IMR-90 (cell line): ENCODE data around the gene CTSV. TPM values are rescaled to one million over a fixed set of nuclear protein-coding genes. Genes with fewer than 3 reads are reported as not detected.
A peak's percentile ranks its signal among the peaks of the same experiment; 100 is the strongest.
"Not testable (repeated sequence)": the region's sequence is repeated elsewhere in the genome, so short reads cannot be mapped to it uniquely, and the experiment has no call there.

Experiments
- ATAC-seq: fragments of 200-7000 bp; cut with Tn5 transposase; 2 replicates; pipeline ENCODE4 v1.9.1; 2020; ENCODE audit warnings: low read depth, mild to moderate bottlenecking, moderate library complexity
- BruUV-seq: library from RNA; stranded (reverse); fragments of 400-500 nt; replicated peaks from 2 replicates; lab custom pipeline; 2021; lab: Mats Ljungman, UMichigan
- CTCF ChIA-PET: fragments of 300-600 bp; formaldehyde crosslinking; extraction: SDS; loops from one replicate; lab custom pipeline; 2021; ENCODE audit warnings: antibody characterized with exemption; lab: Yijun Ruan, JAX
- POLR2A ChIA-PET: fragments of 300-600 bp; sonication (Branson Sonifier 250); formaldehyde crosslinking; loops from one replicate; lab custom pipeline; 2022; ENCODE audit warnings: antibody characterized with exemption; ENCODE audit not compliant: unreplicated experiment; lab: Charles Lee
- DNase-seq: peaks from one replicate; pipeline ENCODE4 v3.0.0; 2013
- H2AFZ ChIP-seq: replicated peaks from 2 replicates; pipeline ENCODE3; 2013; ENCODE audit warnings: low read length, mild to moderate bottlenecking; ENCODE audit not compliant: poor library complexity
- H2AK5ac ChIP-seq: 2 replicates; pipeline ENCODE4 v1.6.1; 2013; ENCODE audit warnings: low read depth, low read length, inconsistent platforms
- H2AK9ac ChIP-seq: replicated peaks from 2 replicates; pipeline ENCODE3; 2013; ENCODE audit warnings: mild to moderate bottlenecking, low read depth, low read length, moderate library complexity; ENCODE audit not compliant: poor library complexity
- H2BK120ac ChIP-seq: 2 replicates; pipeline ENCODE4 v1.6.1; 2013; ENCODE audit warnings: low read depth, low read length, inconsistent platforms
- H2BK15ac ChIP-seq: 3 replicates; pipeline ENCODE4 v1.6.1; 2013; ENCODE audit warnings: low read depth, low read length, inconsistent platforms
- H2BK20ac ChIP-seq: 2 replicates; pipeline ENCODE4 v1.6.1; 2013; ENCODE audit warnings: low read depth, mild to moderate bottlenecking, inconsistent platforms, low read length, moderate library complexity
- H2BK5ac ChIP-seq: 2 replicates; pipeline ENCODE4 v1.6.1; 2013; ENCODE audit warnings: mild to moderate bottlenecking, low read depth, low read length, inconsistent platforms; ENCODE audit not compliant: poor library complexity, severe bottlenecking
- H3K14ac ChIP-seq: replicated peaks from 2 replicates; pipeline ENCODE4 v1.6.1; 2013; ENCODE audit warnings: low read depth, low read length, inconsistent platforms
- H3K18ac ChIP-seq: 2 replicates; pipeline ENCODE4 v1.6.1; 2013; ENCODE audit warnings: low read depth, low read length, control low read depth
- H3K23ac ChIP-seq: 2 replicates; pipeline ENCODE4 v1.6.1; 2013; ENCODE audit warnings: low read depth, low read length, inconsistent platforms
- H3K27ac ChIP-seq: 2 replicates; pipeline ENCODE4 v1.5.1; 2013; ENCODE audit warnings: mild to moderate bottlenecking, control low read depth, low read length; ENCODE audit not compliant: insufficient read depth
- H3K27me3 ChIP-seq: 2 replicates; pipeline ENCODE4 v1.6.1; 2013; ENCODE audit warnings: low read length; ENCODE audit not compliant: control insufficient read depth, insufficient read depth
- H3K36me3 ChIP-seq: 2 replicates; pipeline ENCODE4 v1.6.1; 2013; ENCODE audit warnings: low read length, mixed read lengths; ENCODE audit not compliant: control insufficient read depth, insufficient read depth
- H3K4ac ChIP-seq: 2 replicates; pipeline ENCODE4 v1.6.1; 2013; ENCODE audit warnings: low read depth, low read length, inconsistent platforms
- H3K4me1 ChIP-seq: 2 replicates; pipeline ENCODE4 v1.6.1; 2013; ENCODE audit warnings: low read length, mixed read lengths; ENCODE audit not compliant: control insufficient read depth, insufficient read depth
- H3K4me2 ChIP-seq: 2 replicates; pipeline ENCODE4 v1.6.1; 2013; ENCODE audit warnings: low read depth, mild to moderate bottlenecking, control low read depth, low read length, moderate library complexity
- H3K4me3 ChIP-seq: 2 replicates; pipeline ENCODE4 v1.5.1; 2013; ENCODE audit warnings: low read depth, mild to moderate bottlenecking, control low read depth, low read length, moderate library complexity; ENCODE audit not compliant: insufficient read depth
- H3K56ac ChIP-seq: 2 replicates; pipeline ENCODE4 v1.6.1; 2013; ENCODE audit warnings: low read length, inconsistent platforms; ENCODE audit not compliant: insufficient read depth; ENCODE audit errors: extremely low read depth
- H3K79me1 ChIP-seq, 2 experiments: 2 replicates each; pipeline ENCODE4 v1.6.1; 2013; ENCODE audit warnings: low read length in 2 of 2, inconsistent platforms in 1 of 2, low read depth in 1 of 2
- H3K9ac ChIP-seq: 2 replicates; pipeline ENCODE4 v1.6.1; 2013; ENCODE audit warnings: low read depth, low read length, control low read depth
- H3K9me1 ChIP-seq: 2 replicates; pipeline ENCODE4 v1.6.1; 2013; ENCODE audit warnings: low read length, inconsistent platforms; ENCODE audit not compliant: insufficient read depth
- H3K9me3 ChIP-seq: 2 replicates; pipeline ENCODE4 v1.6.1; 2013; ENCODE audit warnings: low read length; ENCODE audit not compliant: control insufficient read depth, insufficient read depth
- H4K20me1 ChIP-seq: 2 replicates; pipeline ENCODE4 v1.6.1; 2013; ENCODE audit warnings: low read length, inconsistent platforms; ENCODE audit not compliant: insufficient read depth
- H4K5ac ChIP-seq: 2 replicates; pipeline ENCODE4 v1.6.1; 2013; ENCODE audit warnings: mild to moderate bottlenecking, low read depth, low read length, control low read depth
- H4K8ac ChIP-seq, 2 experiments: 2 replicates each; pipeline ENCODE4 v1.6.1; 2013; ENCODE audit warnings: low read depth in 2 of 2, low read length in 2 of 2, control low read depth in 1 of 2, inconsistent platforms in 1 of 2
- H4K91ac ChIP-seq: 2 replicates; pipeline ENCODE4 v1.6.1; 2013; ENCODE audit warnings: low read depth, low read length, inconsistent platforms; ENCODE audit not compliant: insufficient read depth
- MAFK ChIP-seq: IDR thresholded peaks from 2 replicates; pipeline ENCODE4 v1.6.1; 2012; ENCODE audit warnings: low read depth, low read length, improper control_type of control experiment
- WGBS, 2 experiments: methylation state at CpG; one replicate each; pipeline versions ENCODE4 v1.1.5 to v1.1.7; 2013; ENCODE audit warnings: missing lambda C conversion rate in 2 of 2; ENCODE audit not compliant: insufficient read length in 1 of 2; ENCODE audit errors: extremely low coverage in 2 of 2; 5-methylcytosine and 5-hydroxymethylcytosine counted together
- dilution Hi-C: fragments of 300-500 bp; cut with HindIII; formaldehyde crosslinking; loops from one replicate; pipeline ENCODE4 v1.14.3; 2018; ENCODE audit warnings: low sequenced_read_pairs; ENCODE audit not compliant: unreplicated experiment
- in situ Hi-C: fragments of 300-500 bp; cut with MboI; formaldehyde crosslinking; loops from 3 replicates; pipeline ENCODE4 v1.14.3; 2019; ENCODE audit warnings: low sequenced_read_pairs, inconsistent platforms, mixed read lengths
- intact Hi-C: fragments of 100-400 bp; cut with micrococcal nuclease; formaldehyde crosslinking; loops from 2 replicates; pipeline ENCODE4 v1.10.0; 2022
- polyA plus RNA-seq, 3 experiments: library from polyadenylated mRNA; depleted of rRNA; stranded (reverse); fragments of >200 nt; gene quantifications; 2 replicates each; pipeline ENCODE4 v1.2.3, GENCODE V29; 2012; ENCODE audit warnings: low replicate concordance in 1 of 3
- total RNA-seq: library from RNA; depleted of rRNA; stranded (reverse); fragments of >200 nt; gene quantifications from 2 replicates; pipeline ENCODE4 v1.2.3, GENCODE V29; 2012

CTSV gene
- total and polyA plus RNA-seq, 2 of the 4 experiments (the other 2 are of a cell fraction): 0.54 to 0.75 TPM

DNA sequence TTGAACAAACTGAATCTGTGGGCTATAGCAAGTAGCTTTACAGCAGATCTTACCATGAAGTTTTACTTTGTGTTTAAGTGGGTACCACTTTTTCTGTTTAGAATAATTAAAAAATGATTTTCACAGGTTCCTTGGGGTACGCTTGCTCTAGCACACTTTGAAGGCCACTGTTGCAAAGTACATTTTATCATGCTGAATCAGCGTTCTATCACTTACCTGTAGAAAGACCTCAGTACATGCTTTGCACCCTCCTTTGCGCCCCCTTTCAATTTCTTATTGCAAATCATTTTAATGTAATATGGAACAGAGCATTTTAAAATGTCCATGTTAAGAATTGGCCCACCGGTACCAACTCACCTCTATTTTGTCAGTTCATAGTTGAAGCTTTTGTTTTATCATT lies 31.4 kb upstream of the CTSV start:
- H2BK120ac ChIP-seq, H2BK15ac ChIP-seq, H3K14ac ChIP-seq, H3K23ac ChIP-seq, H3K27me3 ChIP-seq, POLR2A ChIA-PET, ATAC-seq, intact Hi-C loops, H3K4me2 ChIP-seq, H2BK20ac ChIP-seq, BruUV-seq, H3K9me3 ChIP-seq, CTCF ChIA-PET, H2AK9ac ChIP-seq, H4K20me1 ChIP-seq, H2AK5ac ChIP-seq, H4K91ac ChIP-seq, H3K9ac ChIP-seq, H3K18ac ChIP-seq, H3K4me3 ChIP-seq, H2BK5ac ChIP-seq, dilution Hi-C loops, DNase-seq, H3K27ac ChIP-seq, H3K79me1 ChIP-seq, H3K36me3 ChIP-seq, H3K56ac ChIP-seq, H4K5ac ChIP-seq, H3K4ac ChIP-seq, in situ Hi-C loops, H4K8ac ChIP-seq, H2AFZ ChIP-seq, H3K9me1 ChIP-seq, H3K4me1 ChIP-seq: not testable (repeated sequence)
- WGBS, 2 experiments: no CpG with 5 or more reads among the region's 4 CpGs
- peak; percentile 52 for TF ChIP-seq MAFK
